ENCODE results near the gene TRIM69. TPM values are rescaled to one million over a fixed set of nuclear protein-coding genes. Genes with fewer than 3 reads are reported as not detected.
A peak's percentile ranks its signal among the peaks of the same experiment; 100 is the strongest.

The TRIM69 gene
- total and polyA plus RNA-seq, 12 donors = 25.2 to 146 (median 69.0) TPM

DNA sequence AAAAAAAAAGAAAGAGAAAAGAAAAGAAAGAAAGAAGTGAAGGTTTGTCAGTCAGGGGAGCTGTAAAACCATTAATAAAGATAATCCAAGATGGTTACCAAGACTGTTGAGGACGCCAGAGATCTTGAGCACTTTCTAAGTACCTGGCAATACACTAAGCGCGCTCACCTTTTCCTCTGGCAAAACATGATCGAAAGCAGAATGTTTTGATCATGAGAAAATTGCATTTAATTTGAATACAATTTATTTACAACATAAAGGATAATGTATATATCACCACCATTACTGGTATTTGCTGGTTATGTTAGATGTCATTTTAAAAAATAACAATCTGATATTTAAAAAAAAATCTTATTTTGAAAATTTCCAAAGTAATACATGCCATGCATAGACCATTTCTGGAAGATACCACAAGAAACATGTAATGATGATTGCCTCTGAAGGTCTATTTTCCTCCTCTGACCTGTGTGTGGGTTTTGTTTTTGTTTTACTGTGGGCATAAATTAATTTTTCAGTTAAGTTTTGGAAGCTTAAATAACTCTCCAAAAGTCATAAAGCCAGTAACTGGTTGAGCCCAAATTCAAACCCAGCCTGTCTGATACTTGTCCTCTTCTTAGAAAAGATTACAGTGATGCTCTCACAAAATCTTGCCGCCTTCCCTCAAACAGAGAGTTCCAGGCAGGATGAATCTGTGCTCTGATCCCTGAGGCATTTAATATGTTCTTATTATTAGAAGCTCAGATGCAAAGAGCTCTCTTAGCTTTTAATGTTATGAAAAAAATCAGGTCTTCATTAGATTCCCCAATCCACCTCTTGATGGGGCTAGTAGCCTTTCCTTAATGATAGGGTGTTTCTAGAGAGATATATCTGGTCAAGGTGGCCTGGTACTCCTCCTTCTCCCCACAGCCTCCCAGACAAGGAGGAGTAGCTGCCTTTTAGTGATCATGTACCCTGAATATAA, 23.0 kb upstream of the TRIM69 start:
- peak overlapping the region; percentile 80 to 99 (median 91) for H3K4me3 ChIP-seq
- H3K4me1 ChIP-seq = peaks cover 5 to 65% (median 41%) of the 10 kb centered on the region in 9 donors
- ATAC-seq = no peak
- no peaks in the 10 kb centered on the region for H3K9me3 ChIP-seq
- no peaks in the 10 kb centered on the region for H3K27me3 ChIP-seq
- DNase-seq = no peak
- peaks cover 0 to 60% (median 30%) of the 10 kb centered on the region in 9 donors for H3K36me3 ChIP-seq
- 48 to 66% methylated on average over 5 of the region's 5 CpGs for WGBS, 2 donors
- intact Hi-C loops (cut with DNase I) = loop anchor here in 2 of 10 donors (2.0 kb wide), 2 partner anchors 14 to 16 kb away; no protein-coding TSS in a partner anchor
- peak in 5 of 9 donors; percentile 12 to 45 (median 30) for TF ChIP-seq CTCF (IDR thresholded peaks at IDR 0.05)
- peak overlapping the region; percentile 95 to 100 (median 99) for H3K27ac ChIP-seq

- Histone ChIP-seq H3K4me1 (peaks cover 5 to 71% (median 43%) of the 10 kb centered on the region in 9 donors), H3K27me3 (no peaks in the 10 kb centered on the region), H3K9me3 (no peaks in the 10 kb centered on the region), H3K27ac (peak overlapping the region in 9 of 10 donors; percentile 1 to 100 (median 38)), H3K36me3 (peaks cover 0 to 79% (median 37%) of the 10 kb centered on the region in 9 donors), H3K4me3 (peak overlapping the region in 6 of 10 donors; percentile 88 to 95 (median 90))
- DNase-seq (no peak), ATAC-seq (no peak)
- WGBS, 2 donors = 60 to 66% methylated on average over 6 of the region's 6 CpGs
- TF ChIP-seq CTCF (IDR thresholded peaks at IDR 0.05) = no peak
- intact Hi-C loops (cut with DNase I) = no loop called here
Observed at GRCh38 chr15:44715142-44715796, 21.1 kb upstream of the TRIM69 start.

- TF ChIP-seq CTCF (IDR thresholded peaks at IDR 0.05) = no peak
- intact Hi-C loops (cut with DNase I) = no loop called here
- Histone ChIP-seq H3K4me3 (peak overlapping the region in 6 of 10 donors; percentile 88 to 95 (median 90)), H3K4me1 (peaks cover 5 to 77% (median 43%) of the 10 kb centered on the region in 9 donors), H3K27ac (peak overlapping the region in 9 of 10 donors; percentile 1 to 100 (median 38)), H3K36me3 (peaks cover 0 to 79% (median 37%) of the 10 kb centered on the region in 9 donors), H3K9me3 (no peaks in the 10 kb centered on the region), H3K27me3 (no peaks in the 10 kb centered on the region)
- ATAC-seq (no peak), DNase-seq (no peak)
- WGBS, 2 donors = 56 to 60% methylated on average over 2 of the region's 2 CpGs
Observed at GRCh38 chr15:44715797-44716334, 20.5 kb upstream of the TRIM69 start.

Data from heart right ventricle (tissue), 16 donors.